Measurements from ENCODE around the gene ELP1. TPM values are rescaled to one million over a fixed set of nuclear protein-coding genes. Genes with fewer than 3 reads are reported as not detected.
"Not testable (repeated sequence)": the region's sequence is repeated elsewhere in the genome, so short reads cannot be mapped to it uniquely, and the experiment has no call there.

Gene ELP1
- total and polyA plus RNA-seq, 5 donors: 12.8 to 24.1 (median 21.9) TPM

DNA sequence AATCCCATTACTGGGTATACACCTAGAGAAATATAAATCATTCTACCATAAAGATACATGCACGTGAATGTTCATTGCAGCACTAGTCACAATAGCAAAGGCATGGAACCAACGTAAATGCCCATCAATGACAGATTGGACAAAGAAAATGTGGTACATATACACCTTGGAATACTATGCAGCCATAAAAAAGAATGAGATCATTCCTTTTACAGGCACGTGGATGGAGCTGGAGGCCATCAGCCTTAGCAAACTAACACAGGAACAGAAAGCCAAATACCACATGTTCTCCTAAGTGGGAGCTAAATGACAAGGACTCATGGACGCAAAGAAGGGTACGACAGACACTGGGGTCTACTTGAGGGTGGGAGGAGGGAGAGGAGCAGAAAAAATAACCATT lies 94.4 kb downstream of the ELP1 start:
- H3K9me3 ChIP-seq (ENCODE audit: control insufficient read depth, low read length); intact Hi-C loops (cut with DNase I); H3K4me1 ChIP-seq (ENCODE audit: control insufficient read depth, insufficient read depth, low read length); DNase-seq; ATAC-seq; H3K27me3 ChIP-seq (ENCODE audit: control insufficient read depth, insufficient read depth); H3K4me3 ChIP-seq (ENCODE audit: low read length); H3K27ac ChIP-seq (ENCODE audit: low read length): not testable (repeated sequence)
- 91% methylated on average over 5 of the region's 5 CpGs for WGBS

DNA sequence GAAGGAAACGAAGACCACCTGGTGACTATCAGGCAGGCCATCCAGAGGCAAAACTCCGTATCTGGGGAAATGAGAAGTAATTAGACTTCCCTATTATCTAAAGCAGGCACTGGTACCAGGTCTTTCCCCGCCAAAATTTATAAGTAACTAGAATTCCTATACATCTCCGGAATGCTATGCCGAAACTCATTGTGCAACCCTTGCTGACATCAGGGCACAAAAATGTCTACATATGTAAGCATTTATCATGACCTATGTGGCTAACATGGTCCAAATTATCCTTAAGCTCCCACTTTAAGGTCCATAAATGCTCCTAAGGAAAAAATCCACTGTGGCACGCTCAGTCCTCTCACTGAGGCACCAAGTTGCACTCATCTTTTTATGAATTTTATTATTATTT lies 95.9 kb downstream of the ELP1 start:
- DNase-seq (no peak), ATAC-seq (no peak)
- Histone ChIP-seq H3K27ac (ENCODE audit: low read length) (no peak overlapping the region), H3K4me1 (ENCODE audit: control insufficient read depth, insufficient read depth, low read length) (no peaks in the 10 kb centered on the region), H3K4me3 (ENCODE audit: low read length) (no peak overlapping the region), H3K27me3 (ENCODE audit: control insufficient read depth, insufficient read depth) (no peaks in the 10 kb centered on the region), H3K9me3 (ENCODE audit: control insufficient read depth, low read length) (no peaks in the 10 kb centered on the region)
- intact Hi-C loops (cut with DNase I): no loop called here
- WGBS: 87% methylated on average over 6 of the region's 6 CpGs

DNA sequence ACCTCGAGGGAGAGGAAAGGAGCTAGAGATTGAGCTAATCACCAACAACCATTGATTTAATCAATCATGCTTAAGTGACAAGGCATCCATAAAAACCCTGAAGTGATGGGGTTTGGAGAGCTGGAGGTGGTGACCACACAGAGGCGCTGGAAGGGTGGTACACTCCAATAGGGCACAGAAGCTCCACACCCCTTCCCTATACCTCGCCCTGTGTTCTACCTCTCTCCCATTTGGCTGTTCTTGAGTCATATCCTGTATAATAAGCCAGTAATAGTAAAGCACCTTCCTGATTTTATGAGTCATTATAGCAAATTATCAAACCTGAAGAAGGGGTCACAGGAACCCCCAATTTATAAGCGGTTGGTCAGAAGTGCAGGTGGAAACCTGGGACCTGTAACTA lies 96.4 kb downstream of the ELP1 start:
- ATAC-seq (no peak), DNase-seq (no peak)
- Histone ChIP-seq H3K4me3 (ENCODE audit: low read length) (no peak overlapping the region), H3K9me3 (ENCODE audit: control insufficient read depth, low read length) (no peaks in the 10 kb centered on the region), H3K4me1 (ENCODE audit: control insufficient read depth, insufficient read depth, low read length) (no peaks in the 10 kb centered on the region), H3K27ac (ENCODE audit: low read length) (no peak overlapping the region), H3K27me3 (ENCODE audit: control insufficient read depth, insufficient read depth) (no peaks in the 10 kb centered on the region)
- intact Hi-C loops (cut with DNase I): no loop called here
- WGBS: 77% methylated on average over 4 of the region's 4 CpGs

DNA sequence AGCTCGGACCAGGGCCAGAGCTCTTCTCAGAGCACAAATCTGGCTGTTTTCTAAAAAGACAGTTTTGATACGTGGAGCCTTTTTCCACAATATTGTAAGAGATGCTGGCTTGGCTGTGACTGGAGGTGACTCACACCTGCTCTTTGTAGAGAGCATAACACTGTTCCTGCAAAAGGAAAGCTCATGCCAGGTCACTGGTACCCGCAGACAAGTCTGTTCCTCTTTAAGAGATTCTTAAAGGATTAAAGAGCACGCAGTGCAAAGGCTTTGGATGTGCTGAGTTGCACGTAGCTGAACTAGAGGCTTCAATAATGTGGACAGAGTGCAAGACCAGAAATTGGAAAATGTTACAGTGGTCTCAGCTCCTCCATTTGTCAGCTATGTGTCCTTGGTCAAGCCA lies 97.1 kb downstream of the ELP1 start:
- DNase-seq (no peak), ATAC-seq (no peak)
- Histone ChIP-seq H3K27me3 (ENCODE audit: control insufficient read depth, insufficient read depth) (no peaks in the 10 kb centered on the region), H3K27ac (ENCODE audit: low read length) (no peak overlapping the region), H3K4me1 (ENCODE audit: control insufficient read depth, insufficient read depth, low read length) (no peaks in the 10 kb centered on the region), H3K9me3 (ENCODE audit: control insufficient read depth, low read length) (no peaks in the 10 kb centered on the region), H3K4me3 (ENCODE audit: low read length) (no peak overlapping the region)
- 69% methylated on average over 5 of the region's 5 CpGs for WGBS
- intact Hi-C loops (cut with DNase I): no loop called here

DNA sequence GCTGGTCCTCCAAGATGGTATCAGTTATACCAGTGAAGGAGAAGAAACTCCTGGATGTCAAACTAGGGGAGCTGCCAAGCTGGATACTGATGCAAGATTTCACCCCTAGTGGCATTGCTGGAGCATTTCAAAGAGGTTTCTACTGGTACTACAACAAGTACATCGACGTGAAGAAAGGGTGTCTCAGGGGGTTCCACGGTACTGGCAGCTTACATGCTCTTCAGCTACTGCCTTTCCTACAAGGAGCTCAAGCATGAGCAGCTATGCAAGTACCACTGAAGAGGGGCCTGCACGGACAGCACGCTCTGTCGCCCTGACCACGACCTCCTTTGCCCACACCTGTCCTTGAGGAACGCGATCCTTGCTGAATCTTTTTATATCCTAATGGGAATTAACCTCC lies 97.6 kb downstream of the ELP1 start:
- no peaks in the 10 kb centered on the region for H3K27me3 ChIP-seq (ENCODE audit: control insufficient read depth, insufficient read depth)
- ATAC-seq (no peak), DNase-seq (no peak)
- 91% methylated on average over 9 of the region's 9 CpGs for WGBS
- no peaks in the 10 kb centered on the region for H3K4me1 ChIP-seq (ENCODE audit: control insufficient read depth, insufficient read depth, low read length)
- no peak overlapping the region for H3K27ac ChIP-seq (ENCODE audit: low read length)
- H3K4me3 ChIP-seq (ENCODE audit: low read length): no peak overlapping the region
- H3K9me3 ChIP-seq (ENCODE audit: control insufficient read depth, low read length): no peaks in the 10 kb centered on the region
- intact Hi-C loops (cut with DNase I): no loop called here

DNA sequence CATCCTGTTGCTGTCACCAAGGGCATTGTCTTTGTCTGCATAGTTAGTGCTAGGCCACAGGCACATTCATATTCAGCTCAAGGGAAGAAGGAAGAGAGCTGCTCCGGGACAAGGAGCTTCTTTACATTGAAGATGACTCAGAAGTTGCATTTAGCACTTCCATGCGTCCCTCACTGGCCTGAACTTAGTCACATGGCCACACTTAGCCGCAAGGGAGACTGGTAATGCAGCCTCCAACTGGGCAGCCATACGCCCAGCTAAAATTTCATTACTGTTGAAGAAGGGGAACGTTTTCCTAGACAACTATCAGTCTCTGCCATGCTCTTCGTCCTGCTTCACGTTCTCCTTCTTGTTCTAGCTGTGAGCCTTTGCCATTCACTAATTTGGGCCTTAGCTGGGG lies 98.1 kb downstream of the ELP1 start:
- WGBS: 88% methylated on average over 7 of the region's 7 CpGs
- Histone ChIP-seq H3K27ac (ENCODE audit: low read length) (no peak overlapping the region), H3K4me3 (ENCODE audit: low read length) (no peak overlapping the region), H3K9me3 (ENCODE audit: control insufficient read depth, low read length) (no peaks in the 10 kb centered on the region), H3K27me3 (ENCODE audit: control insufficient read depth, insufficient read depth) (no peaks in the 10 kb centered on the region), H3K4me1 (ENCODE audit: control insufficient read depth, insufficient read depth, low read length) (no peaks in the 10 kb centered on the region)
- ATAC-seq (no peak), DNase-seq (no peak)
- intact Hi-C loops (cut with DNase I): no loop called here

DNA sequence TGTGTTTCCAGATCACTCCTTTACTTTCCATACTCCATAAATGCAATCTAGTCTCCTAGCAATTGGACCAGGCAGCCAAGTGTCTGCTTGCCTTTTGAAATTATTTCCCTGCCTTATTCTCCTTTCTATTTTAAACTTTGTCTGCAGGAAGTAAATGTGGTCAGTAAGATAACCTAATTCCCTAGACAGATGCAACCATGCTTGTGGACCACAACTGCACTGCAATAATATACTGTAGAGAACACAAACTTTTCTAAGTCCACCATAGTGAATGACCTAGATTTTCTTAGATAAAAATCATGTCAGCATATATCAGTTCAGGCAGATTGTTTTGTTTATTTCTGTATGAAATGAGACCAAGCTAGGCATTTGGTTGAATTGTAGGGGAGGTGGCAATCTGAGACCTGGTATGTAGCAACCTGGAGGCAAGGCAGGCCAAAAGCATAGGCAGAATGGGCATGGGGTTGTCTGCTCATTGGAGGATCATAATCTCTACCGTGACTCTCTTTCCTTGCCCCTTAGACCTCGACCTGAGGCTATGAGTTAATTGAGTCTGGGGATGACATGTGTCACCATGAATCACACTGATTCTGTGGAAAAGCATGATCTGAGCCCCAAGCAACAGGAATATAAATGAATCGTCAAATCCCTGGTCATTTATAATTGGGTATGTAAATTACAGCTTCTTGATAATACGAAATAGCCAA lies 98.8 kb downstream of the ELP1 start:
- intact Hi-C loops (cut with DNase I): no loop called here
- ATAC-seq (no peak), DNase-seq (no peak)
- 77% methylated on average over 4 of the region's 4 CpGs for WGBS
- no peaks in the 10 kb centered on the region for H3K27me3 ChIP-seq (ENCODE audit: control insufficient read depth, insufficient read depth)
- H3K9me3 ChIP-seq (ENCODE audit: control insufficient read depth, low read length): no peaks in the 10 kb centered on the region
- no peak overlapping the region for H3K27ac ChIP-seq (ENCODE audit: low read length)
- no peak overlapping the region for H3K4me3 ChIP-seq (ENCODE audit: low read length)
- H3K4me1 ChIP-seq (ENCODE audit: control insufficient read depth, insufficient read depth, low read length): no peaks in the 10 kb centered on the region

DNA sequence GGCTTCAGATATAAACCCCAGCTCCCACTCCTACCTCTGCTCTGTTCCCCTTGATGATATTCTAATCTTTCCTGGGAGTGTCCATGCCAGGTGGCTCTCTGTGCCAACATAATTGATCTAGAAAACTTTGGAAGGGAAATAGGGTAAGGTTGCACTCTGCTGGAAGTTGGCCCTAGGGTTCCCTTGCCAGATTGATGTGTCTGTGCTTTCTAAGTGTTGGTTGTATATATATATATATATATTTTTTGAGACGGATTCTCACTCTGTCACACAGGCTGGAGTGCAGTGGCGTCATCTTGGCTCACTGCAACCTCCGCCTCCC lies 101.8 kb downstream of the ELP1 start:
- Histone ChIP-seq H3K27me3 (ENCODE audit: control insufficient read depth, insufficient read depth) (no peaks in the 10 kb centered on the region), H3K4me1 (ENCODE audit: control insufficient read depth, insufficient read depth, low read length) (no peaks in the 10 kb centered on the region), H3K27ac (ENCODE audit: low read length) (no peak overlapping the region), H3K4me3 (ENCODE audit: low read length) (no peak overlapping the region), H3K9me3 (ENCODE audit: control insufficient read depth, low read length) (no peaks in the 10 kb centered on the region)
- 96% methylated on average over 3 of the region's 3 CpGs for WGBS
- DNase-seq: no peak
- no peak for ATAC-seq
- intact Hi-C loops (cut with DNase I): no loop called here

DNA sequence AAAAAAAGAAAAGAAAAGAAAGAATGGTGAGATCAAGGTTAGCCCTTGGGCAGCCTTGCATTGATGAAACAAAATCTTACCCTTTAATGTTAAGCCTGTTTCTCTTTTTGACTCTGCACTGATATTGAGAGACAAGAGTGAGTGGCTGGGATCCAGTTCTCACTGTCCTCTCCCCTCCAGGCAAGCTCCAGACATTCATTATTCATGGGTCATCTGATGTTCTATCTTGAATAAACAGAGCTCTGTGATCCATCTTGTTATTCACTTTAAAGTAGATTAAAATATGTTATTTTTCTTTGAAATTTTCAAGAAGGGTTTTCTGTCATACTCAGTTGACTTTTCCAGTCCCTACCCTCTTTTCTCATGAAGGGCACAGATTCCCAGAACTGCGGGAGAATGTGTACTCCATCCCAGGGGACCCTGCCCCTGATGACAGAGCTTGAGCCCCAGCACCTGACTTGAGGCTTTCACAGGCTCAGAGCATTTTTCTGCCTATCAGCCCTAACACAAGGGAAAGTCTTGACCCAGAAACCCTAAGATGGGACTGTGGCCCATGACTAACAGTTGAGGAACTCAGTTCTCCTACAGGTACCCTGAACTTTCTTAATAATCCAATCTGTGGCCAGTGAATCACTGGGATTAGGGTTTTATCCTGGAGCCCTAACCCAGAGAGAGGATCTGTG lies 102.3 kb downstream of the ELP1 start:
- 74% methylated on average over 1 of the region's 1 CpG for WGBS
- no peak for ATAC-seq
- no peaks in the 10 kb centered on the region for H3K4me1 ChIP-seq (ENCODE audit: control insufficient read depth, insufficient read depth, low read length)
- H3K9me3 ChIP-seq (ENCODE audit: control insufficient read depth, low read length): no peaks in the 10 kb centered on the region
- H3K27ac ChIP-seq (ENCODE audit: low read length): no peak overlapping the region
- DNase-seq: no peak
- no peak overlapping the region for H3K4me3 ChIP-seq (ENCODE audit: low read length)
- H3K27me3 ChIP-seq (ENCODE audit: control insufficient read depth, insufficient read depth): no peaks in the 10 kb centered on the region
- intact Hi-C loops (cut with DNase I): no loop called here

DNA sequence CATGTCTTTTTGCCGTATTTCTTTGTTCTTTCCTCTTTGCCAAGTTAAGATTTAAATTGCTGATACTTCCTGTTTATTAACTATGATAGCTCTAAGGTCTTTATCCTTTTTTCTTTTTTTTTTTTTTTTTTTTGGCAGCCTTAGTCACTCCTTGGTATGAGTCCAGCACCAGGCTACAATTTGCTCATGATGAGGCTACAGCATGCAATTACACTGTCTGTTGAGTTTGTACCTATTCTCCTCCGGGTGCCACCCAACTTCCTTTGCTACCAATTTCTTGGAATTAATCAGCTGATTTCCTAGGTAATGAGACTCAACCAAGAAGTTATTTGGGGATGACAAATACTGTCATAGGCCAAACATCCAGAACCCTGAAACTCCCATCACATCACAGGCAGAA lies 103.7 kb downstream of the ELP1 start:
- Histone ChIP-seq H3K27ac (ENCODE audit: low read length) (no peak overlapping the region), H3K4me3 (ENCODE audit: low read length) (no peak overlapping the region), H3K27me3 (ENCODE audit: control insufficient read depth, insufficient read depth) (no peaks in the 10 kb centered on the region), H3K4me1 (ENCODE audit: control insufficient read depth, insufficient read depth, low read length) (no peaks in the 10 kb centered on the region), H3K9me3 (ENCODE audit: control insufficient read depth, low read length) (no peaks in the 10 kb centered on the region)
- DNase-seq (no peak), ATAC-seq (no peak)
- intact Hi-C loops (cut with DNase I): no loop called here
- WGBS: 58% methylated on average over 2 of the region's 2 CpGs

DNA sequence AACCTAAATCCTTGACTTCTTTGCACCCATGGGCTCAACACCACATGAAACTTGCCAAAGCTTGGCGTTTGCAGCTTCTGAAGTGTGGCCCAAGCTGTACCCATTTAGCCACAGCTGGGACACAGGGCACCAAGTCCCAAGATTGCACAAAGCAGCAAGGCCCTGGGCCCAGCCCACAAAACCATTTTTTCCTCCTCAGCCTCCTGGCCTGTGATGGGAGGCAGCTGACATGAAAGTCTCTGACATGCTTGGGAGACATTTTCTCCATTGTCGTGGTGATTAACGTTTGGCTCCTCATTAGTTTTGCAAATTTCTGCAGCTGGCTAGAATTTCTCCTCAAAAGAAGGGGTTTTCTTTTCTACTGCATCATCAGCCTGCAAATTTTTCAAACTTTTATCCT lies 110.1 kb downstream of the ELP1 start:
- Histone ChIP-seq H3K9me3 (ENCODE audit: control insufficient read depth, low read length) (peaks cover 3% of the 10 kb centered on the region), H3K27me3 (ENCODE audit: control insufficient read depth, insufficient read depth) (no peaks in the 10 kb centered on the region), H3K4me3 (ENCODE audit: low read length) (no peak overlapping the region), H3K27ac (ENCODE audit: low read length) (no peak overlapping the region), H3K4me1 (ENCODE audit: control insufficient read depth, insufficient read depth, low read length) (no peaks in the 10 kb centered on the region)
- DNase-seq (no peak), ATAC-seq (no peak)
- 88% methylated on average over 3 of the region's 3 CpGs for WGBS
- intact Hi-C loops (cut with DNase I): no loop called here

Data from right cardiac atrium (tissue), 5 donors.